GM19395 (cell line): ENCODE results near the gene PDCD5.

Experiments
- ATAC-seq: cut with Tn5 transposase; IDR thresholded peaks from one replicate; pipeline ENCODE4 v1.9.1; 2021; ENCODE audit warnings: mild to moderate bottlenecking, moderate library complexity; ENCODE audit not compliant: unreplicated experiment

PDCD5 gene

GRCh38 chr19:32627714-32628270 lies 46.8 kb downstream of the PDCD5 start:
- ATAC-seq: no peak

GRCh38 chr19:32630338-32630737 lies 49.3 kb downstream of the PDCD5 start:
- no peak for ATAC-seq

- no peak for ATAC-seq
Measured at GRCh38 chr19:32631381-32631780, 50.4 kb downstream of the PDCD5 start.
